Esophagus muscularis mucosa (tissue), 3 donors: ENCODE results near the gene ZNF804A.

Experiments used
- POLR2A ChIP-seq: fragments of 450-650 bp; IDR thresholded peaks from one replicate; pipeline ENCODE4 v1.6.1; 2017; ENCODE audit warnings: antibody characterized with exemption, moderate library complexity, mild to moderate bottlenecking, low read depth
- TF ChIP-seq, protein P1 (sequence below), 3 experiments: fragments of 200-600 bp in 2 of 3; fragments of 450-650 bp in 1 of 3; sonication (generic) in 2 of 3; IDR thresholded peaks; one replicate each; pipeline ENCODE4 v1.5.1; 2017 to 2019; ENCODE audit warnings: antibody characterized with exemption in 3 of 3, mild to moderate bottlenecking in 2 of 3, moderate library complexity in 1 of 3

DNA sequence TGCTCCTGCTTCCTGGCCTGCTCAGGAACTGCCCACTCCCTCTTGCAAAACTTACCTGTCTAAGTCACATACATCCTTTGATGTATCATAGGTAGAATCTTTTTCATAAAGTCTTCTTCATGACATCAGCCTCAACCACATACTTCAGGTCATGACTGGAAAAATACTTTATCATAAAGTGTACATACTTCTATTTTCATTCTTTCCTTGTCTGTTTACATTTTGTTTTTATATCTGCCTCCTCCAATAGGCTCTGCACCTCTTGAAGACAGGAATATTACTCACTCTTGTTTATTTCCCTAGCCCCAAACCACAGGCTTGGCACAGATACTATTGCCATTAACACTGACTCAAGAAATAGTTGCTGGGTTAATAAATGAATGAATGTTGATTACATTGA is 43.6 kb upstream of the ZNF804A start:
- TF ChIP-seq, protein P1, sequence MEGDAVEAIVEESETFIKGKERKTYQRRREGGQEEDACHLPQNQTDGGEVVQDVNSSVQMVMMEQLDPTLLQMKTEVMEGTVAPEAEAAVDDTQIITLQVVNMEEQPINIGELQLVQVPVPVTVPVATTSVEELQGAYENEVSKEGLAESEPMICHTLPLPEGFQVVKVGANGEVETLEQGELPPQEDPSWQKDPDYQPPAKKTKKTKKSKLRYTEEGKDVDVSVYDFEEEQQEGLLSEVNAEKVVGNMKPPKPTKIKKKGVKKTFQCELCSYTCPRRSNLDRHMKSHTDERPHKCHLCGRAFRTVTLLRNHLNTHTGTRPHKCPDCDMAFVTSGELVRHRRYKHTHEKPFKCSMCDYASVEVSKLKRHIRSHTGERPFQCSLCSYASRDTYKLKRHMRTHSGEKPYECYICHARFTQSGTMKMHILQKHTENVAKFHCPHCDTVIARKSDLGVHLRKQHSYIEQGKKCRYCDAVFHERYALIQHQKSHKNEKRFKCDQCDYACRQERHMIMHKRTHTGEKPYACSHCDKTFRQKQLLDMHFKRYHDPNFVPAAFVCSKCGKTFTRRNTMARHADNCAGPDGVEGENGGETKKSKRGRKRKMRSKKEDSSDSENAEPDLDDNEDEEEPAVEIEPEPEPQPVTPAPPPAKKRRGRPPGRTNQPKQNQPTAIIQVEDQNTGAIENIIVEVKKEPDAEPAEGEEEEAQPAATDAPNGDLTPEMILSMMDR (IDR thresholded peaks at IDR 0.05): no peak
- TF ChIP-seq POLR2A: no peak
